OCI-LY1 (cell line): Measurements from ENCODE around the gene AKAP13.

ENCODE experiments used
- H2AFZ ChIP-seq: fragments of 200-600 bp; sonication (generic), shearing (Covaris generic); 2 replicates; pipeline ENCODE4 v1.6.0; 2014; ENCODE audit warnings: antibody characterized with exemption, mild to moderate bottlenecking, low read length
- H3F3A ChIP-seq: fragments of 200-600 bp; sonication (generic), shearing (Covaris generic); 2 replicates; pipeline ENCODE4 v1.6.0; 2014; ENCODE audit warnings: mild to moderate bottlenecking, antibody characterized with exemption, low read length, moderate library complexity; ENCODE audit not compliant: insufficient read depth
- H3K27ac ChIP-seq: fragments of 200-600 bp; sonication (generic); 2 replicates; pipeline ENCODE4 v1.5.1; 2014; ENCODE audit warnings: low read length, mixed run types, mild to moderate bottlenecking, low read depth; ENCODE audit not compliant: poor library complexity, severe bottlenecking
- H3K27me3 ChIP-seq: fragments of 200-600 bp; sonication (generic); 2 replicates; pipeline ENCODE4 v1.6.0; 2014; ENCODE audit warnings: antibody characterized with exemption, mild to moderate bottlenecking, low read length, moderate library complexity; ENCODE audit not compliant: insufficient read depth
- H3K36me3 ChIP-seq: fragments of 200-600 bp; sonication (generic); 2 replicates; pipeline ENCODE4 v1.6.1; 2014; ENCODE audit warnings: mild to moderate bottlenecking, antibody characterized with exemption, low read length, moderate library complexity, mixed read lengths; ENCODE audit not compliant: insufficient read depth
- H3K4me1 ChIP-seq: fragments of 200-600 bp; sonication (generic); 2 replicates; pipeline ENCODE4 v1.5.1; 2014; ENCODE audit warnings: mild to moderate bottlenecking, low read length, moderate library complexity; ENCODE audit not compliant: insufficient read depth, severe bottlenecking
- H3K4me2 ChIP-seq: fragments of 200-600 bp; sonication (generic), shearing (Covaris generic); 2 replicates; pipeline ENCODE4 v1.6.1; 2014; ENCODE audit warnings: low read length
- H3K4me3 ChIP-seq: fragments of 200-600 bp; sonication (generic); 2 replicates; pipeline ENCODE4 v1.5.1; 2014; ENCODE audit warnings: low read length, low read depth, mild to moderate bottlenecking, mixed read lengths; ENCODE audit not compliant: poor library complexity, severe bottlenecking
- H3K79me2 ChIP-seq: fragments of 200-600 bp; shearing (Covaris generic); 2 replicates; pipeline ENCODE4 v1.6.1; 2016; ENCODE audit warnings: mixed run types, low read length, mixed read lengths; ENCODE audit not compliant: insufficient read depth
- H3K9ac ChIP-seq: fragments of 200-600 bp; sonication (generic), shearing (Covaris generic); 2 replicates; pipeline ENCODE4 v1.6.1; 2014; ENCODE audit warnings: mild to moderate bottlenecking, low read length, mixed read lengths
- H3K9me2 ChIP-seq: fragments of 200-600 bp; sonication (generic), shearing (Covaris generic); 2 replicates; pipeline ENCODE4 v1.6.1; 2014; ENCODE audit warnings: low read depth, mild to moderate bottlenecking, low read length, mixed read lengths
- H3K9me3 ChIP-seq: fragments of 200-600 bp; shearing (Covaris generic); 2 replicates; pipeline ENCODE4 v1.6.1; 2014; ENCODE audit warnings: low read length, mixed read lengths
- H4K20me1 ChIP-seq: fragments of 200-600 bp; sonication (generic), shearing (Covaris generic); 2 replicates; pipeline ENCODE4 v1.6.0; 2016; ENCODE audit warnings: mild to moderate bottlenecking, low read length; ENCODE audit not compliant: insufficient read depth
- EZH2 ChIP-seq: fragments of 200-600 bp; sonication (generic), shearing (Covaris generic); IDR thresholded peaks from 2 replicates; pipeline ENCODE4 v1.8.0; 2017; ENCODE audit warnings: borderline replicate concordance, mixed run types, mild to moderate bottlenecking, antibody characterized with exemption, low read length, moderate library complexity, mixed read lengths
- TF ChIP-seq, protein P1 (sequence below): fragments of 200-600 bp; sonication (generic), shearing (Covaris generic); IDR thresholded peaks from 2 replicates; pipeline ENCODE4 v1.5.1; 2017; ENCODE audit warnings: mild to moderate bottlenecking, antibody characterized with exemption, low read length, moderate library complexity, mixed read lengths

The AKAP13 gene

DNA sequence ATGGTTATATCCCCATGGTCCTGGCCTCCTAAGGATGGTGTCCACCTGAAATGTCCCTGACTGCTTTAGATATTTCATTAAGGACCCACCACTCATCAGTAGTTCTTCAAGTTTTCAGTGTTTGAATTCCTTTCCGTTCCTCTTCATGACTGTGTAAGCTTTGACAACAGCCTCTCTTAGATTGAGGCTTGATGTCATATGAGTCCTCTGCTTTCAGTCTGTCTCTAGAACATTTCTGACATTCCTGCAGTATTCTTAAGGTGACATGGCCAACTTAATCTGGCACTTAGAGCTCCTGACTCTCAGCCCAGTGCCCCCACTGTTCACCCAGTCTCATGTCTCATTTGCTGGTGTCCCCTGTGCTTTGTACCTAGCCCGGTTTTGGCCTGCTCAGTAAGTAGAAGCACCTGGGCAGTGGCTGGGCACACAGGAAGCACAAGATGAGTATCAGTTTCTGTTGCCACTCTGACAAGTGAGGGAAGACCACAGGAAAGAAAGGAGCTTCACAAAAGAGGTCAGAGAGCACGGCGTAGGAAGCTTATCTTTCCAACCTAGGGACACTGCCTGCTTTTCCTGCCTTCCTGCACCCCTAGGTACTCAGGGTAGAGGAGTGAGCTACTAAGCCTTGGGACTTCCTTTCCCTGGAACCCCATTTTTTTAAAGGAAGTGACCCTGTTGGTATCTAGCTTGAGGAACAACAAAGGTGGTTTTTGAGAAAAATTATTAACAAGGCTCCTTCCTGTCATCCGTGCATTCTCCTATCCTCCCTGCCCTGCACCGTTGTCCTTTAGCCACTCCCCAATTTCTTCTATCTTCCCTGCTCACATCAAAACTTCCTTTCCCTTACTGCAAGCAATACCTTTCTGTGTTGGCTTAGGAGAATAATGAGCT lies 311.2 kb downstream of the AKAP13 start:
- H3F3A ChIP-seq = peaks cover 14% of the 10 kb centered on the region; the same call in 1 of the 2 replicates
- H3K9ac ChIP-seq = peak overlapping the region; percentile 84
- H3K4me1 ChIP-seq = peaks cover 71% of the 10 kb centered on the region
- peak overlapping the region; percentile 68 for H3K4me3 ChIP-seq
- peaks cover 40% of the 10 kb centered on the region for H3K36me3 ChIP-seq
- peak overlapping the region; percentile 96 for H3K27ac ChIP-seq
- H3K9me3 ChIP-seq = no peaks in the 10 kb centered on the region
- no peaks in the 10 kb centered on the region for H3K27me3 ChIP-seq
- peaks cover 17% of the 10 kb centered on the region for H3K79me2 ChIP-seq
- H4K20me1 ChIP-seq = no peaks in the 10 kb centered on the region
- H3K4me2 ChIP-seq = peak overlapping the region; percentile 76
- no peak overlapping the region for H2AFZ ChIP-seq
- H3K9me2 ChIP-seq = no peaks in the 10 kb centered on the region
- TF ChIP-seq, protein P1, sequence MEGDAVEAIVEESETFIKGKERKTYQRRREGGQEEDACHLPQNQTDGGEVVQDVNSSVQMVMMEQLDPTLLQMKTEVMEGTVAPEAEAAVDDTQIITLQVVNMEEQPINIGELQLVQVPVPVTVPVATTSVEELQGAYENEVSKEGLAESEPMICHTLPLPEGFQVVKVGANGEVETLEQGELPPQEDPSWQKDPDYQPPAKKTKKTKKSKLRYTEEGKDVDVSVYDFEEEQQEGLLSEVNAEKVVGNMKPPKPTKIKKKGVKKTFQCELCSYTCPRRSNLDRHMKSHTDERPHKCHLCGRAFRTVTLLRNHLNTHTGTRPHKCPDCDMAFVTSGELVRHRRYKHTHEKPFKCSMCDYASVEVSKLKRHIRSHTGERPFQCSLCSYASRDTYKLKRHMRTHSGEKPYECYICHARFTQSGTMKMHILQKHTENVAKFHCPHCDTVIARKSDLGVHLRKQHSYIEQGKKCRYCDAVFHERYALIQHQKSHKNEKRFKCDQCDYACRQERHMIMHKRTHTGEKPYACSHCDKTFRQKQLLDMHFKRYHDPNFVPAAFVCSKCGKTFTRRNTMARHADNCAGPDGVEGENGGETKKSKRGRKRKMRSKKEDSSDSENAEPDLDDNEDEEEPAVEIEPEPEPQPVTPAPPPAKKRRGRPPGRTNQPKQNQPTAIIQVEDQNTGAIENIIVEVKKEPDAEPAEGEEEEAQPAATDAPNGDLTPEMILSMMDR = no peak
- no peak for TF ChIP-seq EZH2

DNA sequence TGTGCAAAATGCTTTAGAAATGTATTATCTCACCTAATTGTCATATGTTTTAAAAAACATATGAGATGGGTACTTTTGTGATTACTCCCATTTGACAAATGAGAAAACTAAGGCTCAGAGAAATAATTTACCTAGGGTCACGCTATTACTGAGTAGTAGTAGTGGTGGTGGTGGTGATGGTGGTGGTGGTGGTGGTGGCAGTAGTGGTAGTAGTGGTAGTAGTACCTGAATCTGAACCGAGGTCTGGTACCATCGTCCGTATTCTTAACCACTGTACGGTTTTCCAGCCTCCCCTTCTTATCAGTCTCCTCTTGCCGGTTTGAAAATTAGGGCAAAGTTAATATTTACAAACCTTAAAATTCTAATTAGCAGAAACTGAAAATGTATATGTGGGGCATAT lies 311.9 kb downstream of the AKAP13 start:
- peaks cover 47% of the 10 kb centered on the region for H3K36me3 ChIP-seq
- H3K9ac ChIP-seq = peak overlapping the region; percentile 84
- H3K9me2 ChIP-seq = no peaks in the 10 kb centered on the region
- 0 out of 2 replicates have a peak, but pooled peaks cover 11% of the 10 kb centered on the region for H3F3A ChIP-seq
- H3K27me3 ChIP-seq = no peaks in the 10 kb centered on the region
- peaks cover 17% of the 10 kb centered on the region for H3K79me2 ChIP-seq
- peak overlapping the region; percentile 96 for H3K27ac ChIP-seq
- no peak for TF ChIP-seq EZH2
- TF ChIP-seq, protein P1 = no peak
- H4K20me1 ChIP-seq = no peaks in the 10 kb centered on the region
- H3K9me3 ChIP-seq = no peaks in the 10 kb centered on the region
- no peak overlapping the region for H2AFZ ChIP-seq
- peak overlapping the region; percentile 76 for H3K4me2 ChIP-seq
- H3K4me1 ChIP-seq = peaks cover 64% of the 10 kb centered on the region
- H3K4me3 ChIP-seq = peak overlapping the region; percentile 68

DNA sequence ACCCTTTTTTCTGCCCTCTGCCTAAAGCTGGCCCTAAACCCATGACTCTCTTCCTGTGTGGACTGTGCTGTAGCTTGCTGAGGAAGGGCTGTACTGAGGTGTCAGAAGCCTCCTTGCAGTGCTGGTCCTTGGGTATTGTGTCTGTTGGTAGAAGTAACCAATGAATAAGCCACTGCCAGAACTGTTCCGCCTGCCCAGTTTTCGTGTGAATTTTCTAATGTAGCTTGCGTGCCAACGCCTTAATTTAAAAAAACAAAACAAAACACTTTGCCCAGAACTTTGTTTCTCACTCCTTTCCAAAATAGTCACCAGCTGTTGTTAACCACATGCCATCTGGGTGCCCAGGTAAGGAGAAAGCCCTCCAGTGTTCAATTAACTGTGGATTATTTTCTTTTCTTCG lies 312.5 kb downstream of the AKAP13 start:
- Histone ChIP-seq H4K20me1 (no peaks in the 10 kb centered on the region), H3F3A (0 out of 2 replicates have a peak, but pooled peaks cover 6% of the 10 kb centered on the region), H3K4me2 (peak overlapping the region; percentile 76), H3K27ac (peak overlapping the region; percentile 96), H2AFZ (no peak overlapping the region), H3K27me3 (no peaks in the 10 kb centered on the region), H3K4me1 (peaks cover 58% of the 10 kb centered on the region), H3K36me3 (peaks cover 52% of the 10 kb centered on the region), H3K9me2 (no peaks in the 10 kb centered on the region), H3K79me2 (peaks cover 17% of the 10 kb centered on the region), H3K4me3 (peak overlapping the region; percentile 68), H3K9me3 (no peaks in the 10 kb centered on the region), H3K9ac (peak overlapping the region; percentile 84)
- no peak for TF ChIP-seq EZH2
- TF ChIP-seq, protein P1 = no peak
